ENCODE data around the gene SDCCAG8.

DNA sequence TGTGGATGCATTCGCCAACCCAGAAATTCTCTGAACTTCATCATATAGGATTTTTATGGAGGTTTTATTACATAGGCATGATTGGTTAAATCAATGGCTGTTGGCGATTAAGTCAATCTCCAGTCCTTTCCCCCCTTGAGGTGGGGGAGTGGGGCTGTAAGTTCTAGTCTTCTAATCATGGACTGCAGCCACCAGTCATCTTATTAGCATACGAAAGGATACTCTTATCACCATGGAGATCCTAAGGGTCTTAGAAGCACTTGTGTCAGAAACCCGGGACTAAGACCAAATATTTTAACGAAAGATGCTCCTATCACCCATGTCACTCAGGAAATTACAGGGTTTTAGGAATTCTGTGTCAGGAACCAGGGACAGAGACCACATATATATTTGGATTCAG lies 36.3 kb downstream of the SDCCAG8 start:
- TF ChIP-seq, protein P1, sequence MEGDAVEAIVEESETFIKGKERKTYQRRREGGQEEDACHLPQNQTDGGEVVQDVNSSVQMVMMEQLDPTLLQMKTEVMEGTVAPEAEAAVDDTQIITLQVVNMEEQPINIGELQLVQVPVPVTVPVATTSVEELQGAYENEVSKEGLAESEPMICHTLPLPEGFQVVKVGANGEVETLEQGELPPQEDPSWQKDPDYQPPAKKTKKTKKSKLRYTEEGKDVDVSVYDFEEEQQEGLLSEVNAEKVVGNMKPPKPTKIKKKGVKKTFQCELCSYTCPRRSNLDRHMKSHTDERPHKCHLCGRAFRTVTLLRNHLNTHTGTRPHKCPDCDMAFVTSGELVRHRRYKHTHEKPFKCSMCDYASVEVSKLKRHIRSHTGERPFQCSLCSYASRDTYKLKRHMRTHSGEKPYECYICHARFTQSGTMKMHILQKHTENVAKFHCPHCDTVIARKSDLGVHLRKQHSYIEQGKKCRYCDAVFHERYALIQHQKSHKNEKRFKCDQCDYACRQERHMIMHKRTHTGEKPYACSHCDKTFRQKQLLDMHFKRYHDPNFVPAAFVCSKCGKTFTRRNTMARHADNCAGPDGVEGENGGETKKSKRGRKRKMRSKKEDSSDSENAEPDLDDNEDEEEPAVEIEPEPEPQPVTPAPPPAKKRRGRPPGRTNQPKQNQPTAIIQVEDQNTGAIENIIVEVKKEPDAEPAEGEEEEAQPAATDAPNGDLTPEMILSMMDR (IDR thresholded peaks at IDR 0.05), result no peak
- TF ChIP-seq POLR2A (IDR thresholded peaks at IDR 0.05), result no peak
